NCI-H2196 treated with DMSO at 0.1 percent for 48 hours (cell line): ENCODE results near the gene DPYD.

Experiments
- DNase-seq: peaks from one replicate; lab custom pipeline; 2025; ENCODE audit not compliant: unreplicated experiment; lab: John Stamatoyannopoulos, UW

Gene DPYD

DNA sequence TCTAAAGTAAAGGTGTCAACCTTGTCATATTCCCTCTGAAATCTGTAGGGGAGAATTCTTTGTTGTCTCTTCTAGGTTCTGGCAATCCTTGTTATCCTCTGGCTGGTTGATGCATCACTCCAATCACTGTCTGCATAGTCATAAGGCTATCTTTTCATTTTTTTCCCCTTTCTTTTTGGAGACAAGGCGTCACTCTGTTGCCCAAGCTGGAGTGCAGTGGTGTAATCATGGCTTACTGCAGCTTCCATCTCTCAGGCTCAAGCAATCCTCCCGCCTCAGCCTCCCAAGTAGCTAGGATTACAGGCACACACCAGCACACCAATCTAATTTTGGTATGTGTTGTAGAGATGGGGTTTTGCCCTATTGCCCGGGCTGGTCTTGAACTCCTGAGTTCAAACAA lies 12.9 kb downstream of the DPYD start:
- DNase-seq = no peak

GRCh38 chr1:97906567-97907241 lies 14.1 kb downstream of the DPYD start:
- DNase-seq = no peak

- DNase-seq = no peak
Measured at GRCh38 chr1:97905141-97905940, 15.5 kb downstream of the DPYD start.

DNA sequence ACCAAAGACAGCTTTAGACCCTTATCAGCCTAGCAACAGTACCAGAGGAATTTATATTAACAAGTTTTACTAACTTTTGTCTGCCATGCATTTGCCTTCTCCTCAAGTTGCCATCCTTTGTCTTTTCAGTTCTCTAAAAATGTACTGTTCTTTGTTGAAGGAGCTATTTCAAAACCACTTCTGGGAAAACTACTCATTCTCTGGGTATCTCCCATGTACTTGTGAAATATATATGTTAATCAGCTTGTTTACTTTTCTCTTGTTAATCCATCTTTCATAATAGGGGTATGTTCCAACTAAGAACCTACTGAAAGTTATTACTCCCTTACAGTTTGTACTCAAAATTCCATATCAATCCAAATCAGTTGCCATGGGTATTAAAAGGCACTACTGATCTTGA lies 16.3 kb downstream of the DPYD start:
- DNase-seq = no peak

DNA sequence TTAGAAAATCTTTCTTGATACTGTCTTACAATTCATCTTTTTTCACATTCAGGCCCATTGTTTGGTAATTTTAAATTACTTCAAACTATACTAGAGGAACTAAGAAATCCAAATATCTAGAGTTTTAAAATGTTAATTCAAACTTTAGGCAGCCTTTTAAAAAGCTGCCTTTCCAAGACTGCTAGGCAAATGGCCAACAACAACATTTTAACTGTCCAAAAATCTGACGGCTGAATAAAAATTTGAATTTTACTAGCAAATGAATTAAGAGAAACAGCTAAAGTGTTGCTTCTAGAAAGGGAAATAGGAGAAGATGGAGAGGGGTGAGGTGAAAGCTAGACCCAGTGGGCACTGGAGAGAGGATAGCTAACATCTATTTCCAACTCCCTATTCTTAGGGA lies 17.2 kb downstream of the DPYD start:
- no peak for DNase-seq

DNA sequence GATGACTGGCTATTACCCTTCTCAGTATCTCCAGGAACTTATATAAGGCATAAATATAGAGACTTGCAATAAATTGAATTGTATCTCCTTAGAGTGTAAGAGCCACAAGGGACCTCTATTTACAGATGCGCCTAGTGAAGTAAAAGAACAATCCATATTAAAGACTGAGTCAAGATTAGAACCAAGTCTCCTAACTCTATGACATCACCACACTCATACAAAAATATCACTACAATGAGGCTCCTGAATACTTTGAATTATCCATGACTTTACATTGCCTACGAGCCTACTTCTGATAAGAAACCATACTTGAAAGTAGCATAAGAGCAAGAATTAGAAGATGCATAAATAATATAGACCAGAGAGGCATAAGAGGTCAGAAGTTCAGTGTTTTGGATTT lies 18.8 kb downstream of the DPYD start:
- DNase-seq = no peak

GRCh38 chr1:97901017-97901658 lies 19.7 kb downstream of the DPYD start:
- no peak for DNase-seq

DNA sequence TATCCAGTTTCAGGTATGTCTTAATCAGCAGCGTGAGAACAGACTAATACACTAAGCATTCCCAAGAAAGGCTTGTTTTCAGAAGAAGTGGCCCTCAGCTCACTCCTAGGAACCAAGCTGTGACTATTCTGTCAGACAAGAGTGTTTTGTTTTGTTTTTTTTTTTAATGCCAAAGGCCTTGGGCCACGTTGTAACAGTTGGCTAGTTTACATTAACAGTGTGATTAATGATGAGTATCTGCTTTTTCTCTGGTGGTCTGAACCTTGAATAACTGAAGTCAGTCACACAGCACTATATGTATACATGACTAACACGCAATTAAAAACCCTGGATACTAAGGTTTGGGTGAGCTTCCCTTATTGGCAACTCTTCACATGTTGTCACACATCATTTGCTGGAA lies 21.9 kb downstream of the DPYD start:
- no peak for DNase-seq

DNA sequence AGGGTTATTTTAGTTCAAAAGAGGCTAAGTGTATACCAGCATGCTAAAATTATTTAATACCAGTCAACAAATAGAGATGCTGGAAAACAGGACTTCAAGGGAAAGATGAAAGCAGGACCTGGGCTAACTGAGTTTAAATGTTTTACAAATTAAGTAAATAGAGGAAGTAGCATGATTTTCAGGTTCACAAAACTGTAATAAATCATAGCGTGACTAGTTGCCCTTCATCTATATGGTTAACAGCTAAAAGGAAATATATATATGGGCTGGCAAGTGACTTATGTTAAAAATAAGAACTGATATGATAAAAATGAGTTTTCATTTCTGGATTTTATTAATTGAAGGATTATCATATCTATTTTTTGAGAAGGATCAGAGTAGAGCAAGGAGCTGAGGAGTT lies 25.6 kb downstream of the DPYD start:
- no peak for DNase-seq

DNA sequence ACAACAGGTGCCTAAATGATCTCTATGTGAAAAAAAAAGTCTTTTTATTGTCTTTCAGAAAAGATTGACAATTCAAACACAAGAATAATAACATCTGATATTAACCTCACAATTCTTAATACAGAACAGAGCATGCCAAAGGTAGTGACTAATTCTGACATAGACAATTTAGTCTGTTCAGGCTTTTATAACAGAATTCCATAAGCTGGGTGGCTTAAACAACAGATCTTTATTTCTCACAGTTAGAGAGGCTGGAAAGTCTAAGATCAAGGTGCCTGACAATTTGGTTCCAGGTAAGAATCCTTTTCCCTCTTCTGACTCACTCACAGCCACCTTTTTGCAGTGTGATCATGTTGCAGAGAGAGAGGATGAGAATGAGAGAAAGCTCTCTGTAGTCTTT lies 27.0 kb downstream of the DPYD start:
- DNase-seq = no peak

DNA sequence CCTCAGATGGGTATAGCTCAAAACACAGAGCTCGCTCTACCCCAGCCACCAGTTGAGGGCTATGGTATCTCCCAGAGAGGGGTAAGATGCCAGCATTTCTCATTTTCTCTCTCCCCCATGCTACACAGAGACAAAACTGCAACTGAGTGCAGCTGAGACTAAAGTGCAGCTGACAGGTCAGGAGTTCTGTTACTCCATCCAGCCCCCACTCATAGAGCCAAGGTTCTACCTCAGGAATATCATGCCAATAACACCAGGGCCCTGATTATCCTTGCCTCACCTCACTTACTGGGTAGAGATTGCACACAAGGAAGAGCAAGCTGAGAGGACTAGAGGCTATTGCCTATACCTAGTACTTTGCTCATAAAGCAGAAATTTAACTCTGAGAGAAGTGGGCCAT lies 34.6 kb downstream of the DPYD start:
- DNase-seq = no peak

GRCh38 chr1:97883823-97884222 lies 37.0 kb downstream of the DPYD start:
- DNase-seq = no peak

DNA sequence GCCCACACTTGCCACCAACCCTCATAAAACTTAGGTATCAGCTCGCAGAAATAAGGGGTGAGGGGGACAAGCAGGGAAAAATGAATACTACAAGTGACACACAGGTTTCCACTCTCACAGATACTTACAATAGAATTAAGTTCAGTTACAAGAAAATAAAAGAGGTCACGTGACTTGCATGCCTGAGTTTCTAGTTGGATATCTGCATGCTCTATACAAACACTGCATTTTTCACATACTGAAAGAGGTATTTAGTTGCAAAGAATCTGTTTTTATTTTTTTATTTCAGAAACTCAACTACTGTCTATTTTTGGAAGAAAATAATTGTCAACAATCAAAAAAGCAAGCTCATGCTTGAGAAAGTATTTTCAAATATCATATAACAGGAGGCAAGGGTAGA lies 43.5 kb downstream of the DPYD start:
- no peak for DNase-seq

- DNase-seq = no peak
Measured at GRCh38 chr1:97875996-97876395, 44.8 kb downstream of the DPYD start.

DNA sequence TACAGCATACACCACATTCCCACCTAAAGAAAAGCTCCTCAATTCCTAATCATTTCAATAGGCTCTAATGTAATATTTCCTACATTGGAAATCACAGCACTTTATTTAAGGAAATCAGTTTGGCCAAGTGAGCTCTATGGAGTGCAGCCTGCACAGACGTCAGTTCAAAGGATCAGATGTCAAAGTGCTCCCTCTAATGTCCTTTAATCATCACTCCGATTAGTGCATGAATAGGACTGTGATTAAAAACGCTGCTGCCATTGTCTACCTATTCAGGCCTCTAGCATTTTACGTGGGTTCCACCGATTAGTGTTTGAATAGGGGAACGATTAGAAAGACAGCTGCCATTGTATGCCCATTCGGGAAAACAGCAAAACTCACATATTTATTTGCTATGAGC lies 50.2 kb downstream of the DPYD start:
- DNase-seq = no peak

- DNase-seq = no peak
Measured at GRCh38 chr1:97869441-97869840, 51.4 kb downstream of the DPYD start.

DNA sequence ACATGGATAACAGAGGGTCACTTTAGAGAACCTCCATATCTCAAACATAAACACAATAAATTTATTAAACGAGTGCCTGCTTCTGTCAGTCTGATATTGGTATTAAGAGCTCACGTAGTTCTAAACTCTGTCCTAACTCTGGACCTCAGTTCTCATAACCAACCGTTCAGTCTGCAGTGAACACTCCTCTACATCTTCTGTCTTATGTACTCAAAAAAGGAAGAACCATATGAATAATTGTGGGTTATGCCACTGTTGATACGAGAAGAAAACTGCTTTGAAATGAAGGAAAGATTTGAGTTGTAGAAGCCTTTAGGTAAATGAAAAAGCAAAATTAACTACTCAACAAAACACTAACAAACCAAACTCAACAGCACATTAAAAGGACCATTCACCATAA lies 53.7 kb downstream of the DPYD start:
- DNase-seq = no peak

DNA sequence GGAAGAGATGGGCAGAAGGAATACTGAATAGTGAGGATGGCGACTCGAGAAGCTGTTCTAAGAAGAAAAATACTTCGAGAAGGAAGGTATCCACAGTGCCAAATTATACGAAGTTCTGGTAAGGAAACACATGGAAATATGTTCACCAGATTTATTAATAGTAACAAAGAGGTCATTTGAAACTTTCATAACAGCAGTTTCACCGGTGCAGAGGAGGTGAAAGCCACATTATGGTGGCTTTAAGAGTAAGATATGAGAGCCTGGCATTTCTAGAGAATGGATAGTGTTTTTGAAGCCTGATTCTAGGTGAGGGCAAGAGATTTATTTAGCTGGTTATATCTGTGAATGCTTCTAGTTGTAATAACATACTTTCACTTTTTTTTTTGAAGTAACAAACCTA lies 56.2 kb downstream of the DPYD start:
- no peak for DNase-seq

DNA sequence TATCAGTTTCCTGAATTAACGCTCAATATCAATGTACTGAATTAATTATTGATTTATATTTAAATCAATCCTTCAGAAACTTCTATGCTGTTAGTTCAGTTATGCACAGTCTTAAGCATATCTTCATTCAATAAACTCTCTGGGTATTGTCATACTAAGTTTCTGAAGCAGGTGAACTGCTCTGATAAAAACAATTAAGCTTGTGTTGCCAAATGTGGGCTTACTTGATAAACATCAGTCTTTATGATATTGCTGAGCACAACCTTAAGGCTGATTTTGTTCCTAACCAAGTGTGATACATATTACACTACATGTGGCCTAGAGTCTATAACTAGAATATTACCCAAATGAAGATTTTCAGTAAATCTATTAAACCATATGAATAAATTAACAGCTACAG lies 67.6 kb downstream of the DPYD start:
- DNase-seq = no peak

DNA sequence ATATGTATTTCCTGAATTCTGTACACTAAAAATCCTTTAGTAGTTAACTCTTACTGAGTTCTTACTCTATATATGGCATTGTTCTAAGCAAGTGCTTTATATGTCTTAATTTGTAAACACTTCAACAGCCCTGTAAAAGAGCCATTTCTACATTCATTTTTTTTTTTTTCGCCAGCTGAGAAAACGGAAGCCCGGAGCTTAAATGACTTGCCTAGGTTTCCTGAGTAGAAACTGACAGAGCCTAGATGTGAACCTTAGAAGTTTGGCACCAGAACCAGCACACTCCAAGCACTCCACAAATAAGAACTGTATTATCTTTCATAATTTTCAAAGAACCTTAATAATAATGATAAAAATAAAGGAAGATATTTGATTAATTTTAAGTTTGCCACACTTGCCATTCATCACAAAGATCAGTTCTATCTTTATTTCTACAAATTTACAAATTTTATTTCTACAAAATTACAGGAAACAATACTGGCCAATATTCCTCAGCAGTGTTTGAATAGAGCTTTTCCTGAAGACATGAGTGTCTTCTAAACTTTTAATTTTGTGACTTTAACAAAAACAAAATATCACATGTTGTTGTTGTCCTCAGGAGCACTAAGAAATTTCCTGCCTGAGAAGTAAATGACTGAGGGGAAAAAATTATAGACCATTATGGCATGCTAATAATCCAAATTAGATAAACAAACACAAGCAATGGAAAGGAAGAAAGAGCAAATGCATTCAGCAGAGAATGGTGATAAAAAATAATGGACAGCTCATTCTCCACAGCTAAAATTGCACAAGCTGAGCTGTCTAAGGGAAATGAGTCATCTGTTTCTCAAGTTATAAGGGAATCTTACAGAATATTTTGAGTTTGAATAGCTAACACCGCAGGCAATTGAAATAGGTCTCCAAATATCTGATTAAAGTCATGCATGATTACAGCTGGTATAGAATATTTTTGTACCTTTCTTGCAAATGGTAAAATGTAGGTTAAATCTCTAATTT lies 71.2 kb downstream of the DPYD start:
- no peak for DNase-seq

- no peak for DNase-seq
Measured at GRCh38 chr1:97845805-97846204, 75.0 kb downstream of the DPYD start.
